SH-SY5Y (cell line): ENCODE measurements around the gene HLA-DPB1.

ENCODE experiments used
- GATA2 ChIP-seq: IDR thresholded peaks from 2 replicates; pipeline ENCODE4 v1.6.1; 2011; ENCODE audit warnings: mild to moderate bottlenecking, low read depth, low read length
- GATA3 ChIP-seq: IDR thresholded peaks from 2 replicates; pipeline ENCODE4 v1.6.1; 2011; ENCODE audit warnings: low read depth, mild to moderate bottlenecking, low read length, moderate library complexity

GRCh38 chr6:33029328-33030184 is 46.2 kb upstream of the HLA-DPB1 start:
- no peak for TF ChIP-seq GATA2
- no peak for TF ChIP-seq GATA3
